Measurements from ENCODE around the gene CACNA1B.

DNA sequence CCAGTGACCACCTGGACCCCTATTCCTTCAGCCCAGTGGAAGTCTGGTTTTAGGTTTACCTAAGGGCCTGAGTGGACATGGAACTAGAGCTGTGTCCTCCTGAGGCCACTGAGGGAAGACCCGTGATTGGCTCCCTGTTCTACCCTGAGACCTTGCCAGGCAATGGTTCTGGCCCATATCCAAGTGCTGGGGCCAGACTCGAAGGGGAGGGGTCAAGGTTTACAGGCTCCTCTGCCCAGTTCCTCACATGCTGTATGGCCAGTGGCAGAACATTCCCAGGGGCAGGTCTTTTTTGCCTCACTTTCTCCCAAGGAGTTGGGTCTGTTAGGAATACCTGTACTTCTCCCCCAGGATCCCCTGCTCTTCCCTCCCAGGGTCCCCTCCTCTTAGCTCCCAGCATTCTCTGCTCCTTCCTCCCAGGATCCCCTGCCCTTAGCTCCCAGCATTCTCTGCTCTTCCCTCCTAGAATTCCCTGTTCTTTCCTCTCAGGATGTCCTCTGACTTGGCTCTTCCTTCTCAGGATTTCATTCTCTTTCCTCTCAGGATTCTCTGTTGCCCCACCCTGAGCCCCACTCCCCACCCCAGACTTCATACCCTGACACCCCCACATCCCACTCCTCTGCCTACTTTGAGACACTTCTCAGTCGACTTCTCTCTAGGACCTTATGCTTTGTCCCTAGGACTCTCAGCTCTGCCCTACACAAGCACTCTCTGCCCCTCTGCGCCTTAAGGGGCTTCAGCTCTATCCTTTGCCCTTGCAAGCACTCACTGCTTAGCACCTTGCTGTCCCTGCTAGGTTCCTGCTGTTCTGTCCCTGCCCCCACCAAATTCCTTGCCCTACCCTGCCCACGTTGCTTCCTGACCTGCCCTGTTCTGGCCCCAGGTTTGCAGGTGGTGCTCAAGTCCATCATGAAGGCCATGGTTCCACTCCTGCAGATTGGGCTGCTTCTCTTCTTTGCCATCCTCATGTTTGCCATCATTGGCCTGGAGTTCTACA lies 36.5 kb downstream of the CACNA1B start:
- TF ChIP-seq YY1 (IDR thresholded peaks at IDR 0.05; ENCODE audit: insufficient read depth, insufficient read length), result no peak
- TF ChIP-seq ZNF274 (IDR thresholded peaks at IDR 0.05; ENCODE audit: low read depth, low read length), result no peak
- no peak for TF ChIP-seq SUZ12 (IDR thresholded peaks at IDR 0.05; ENCODE audit: extremely low read depth, insufficient read depth, insufficient read length)
